NT2/D1 (cell line): Measurements from ENCODE around the gene MTHFD2.

Experiments
- YY1 ChIP-seq: IDR thresholded peaks from 2 replicates; pipeline ENCODE4 v1.6.1; 2011; ENCODE audit not compliant: insufficient read length, insufficient read depth
- ZNF274 ChIP-seq: IDR thresholded peaks from 2 replicates; pipeline ENCODE4 v1.6.1; 2011; ENCODE audit warnings: mild to moderate bottlenecking, low read depth, low read length

DNA sequence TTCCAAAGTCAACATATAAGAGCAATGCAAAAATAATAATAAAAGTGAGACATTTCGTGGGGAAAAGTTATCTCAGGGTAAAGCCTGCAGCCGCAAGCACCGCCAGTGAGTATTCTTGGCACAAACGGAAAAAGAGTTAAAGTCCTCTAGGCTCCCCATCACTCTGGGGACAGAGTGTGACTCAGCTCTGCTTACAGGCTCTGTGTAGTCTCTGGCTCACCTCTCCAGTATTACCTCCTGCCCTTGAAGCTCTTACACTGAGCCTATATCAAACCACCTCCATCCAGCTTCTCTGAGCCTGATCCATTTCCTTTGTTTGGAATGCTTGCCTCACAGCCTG, 55.5 kb downstream of the MTHFD2 start:
- TF ChIP-seq ZNF274, result no peak
- no peak for TF ChIP-seq YY1
